Prostate gland (tissue), 2 donors: ENCODE results near the gene CSMD2. TPM values are rescaled to one million over a fixed set of nuclear protein-coding genes. Genes with fewer than 3 reads are reported as not detected.

Source experiments
- DNase-seq: peaks from one replicate; pipeline ENCODE4 v3.0.0-alpha.2; 2019; ENCODE audit warnings: low spot score
- H3K27ac ChIP-seq, 2 donors: fragments of 200-600 bp; sonication (generic); 2 replicates each; pipeline ENCODE4 v1.5.1; 2017 to 2019
- H3K27me3 ChIP-seq: fragments of 200-600 bp; sonication (generic); replicated peaks from 2 replicates; pipeline ENCODE4 v1.5.1; 2019; ENCODE audit not compliant: insufficient read depth
- H3K36me3 ChIP-seq, 2 donors: fragments of 200-600 bp; sonication (generic); 1 replicate in 1 of 2; 2 replicates in 1 of 2; pipeline versions ENCODE4 v1.5.1 to v1.8.1; 2017 to 2019
- H3K4me1 ChIP-seq: fragments of 200-600 bp; sonication (generic); replicated peaks from 2 replicates; pipeline ENCODE4 v1.5.1; 2019
- H3K4me3 ChIP-seq, 2 donors: fragments of 200-600 bp; sonication (generic); 2 replicates each; pipeline ENCODE4 v1.5.1; 2017 to 2019
- H3K9me3 ChIP-seq: fragments of 200-600 bp; sonication (generic); 2 replicates; pipeline ENCODE4 v1.5.1; 2017
- POLR2A ChIP-seq: fragments of 450-650 bp; IDR thresholded peaks from one replicate; pipeline ENCODE4 v1.6.1; 2016; ENCODE audit warnings: antibody characterized with exemption, mild to moderate bottlenecking
- POLR2AphosphoS5 ChIP-seq: sonication (generic); formaldehyde crosslinking; IDR thresholded peaks from one replicate; pipeline ENCODE4 v1.6.1; 2017; ENCODE audit warnings: antibody characterized with exemption
- WGBS: methylation state at CpG from one replicate; pipeline ENCODE4 v1.1.5; 2018; 5-methylcytosine and 5-hydroxymethylcytosine counted together
- intact Hi-C: fragments of 100-400 bp; cut with DNase I; formaldehyde crosslinking; loops from one replicate; pipeline ENCODE4 v1.14.2; 2022
- total RNA-seq, 2 donors: library from RNA; depleted of rRNA; stranded (reverse); fragments of >200 nt; gene quantifications; one replicate each; pipeline ENCODE4 v1.1.0, GENCODE V29; 2016
- TF ChIP-seq, protein P1 (sequence below), 4 experiments: fragments of 200-600 bp in 2 of 4; fragments of 450-650 bp in 2 of 4; sonication (generic) in 2 of 4; IDR thresholded peaks; 1 replicate in 3 of 4; 2 replicates in 1 of 4; pipeline ENCODE4 v1.5.1; 2016 to 2019; ENCODE audit warnings: antibody characterized with exemption in 4 of 4, mild to moderate bottlenecking in 2 of 4, moderate library complexity in 2 of 4

The CSMD2 gene
- total RNA-seq, 2 donors from 2014 or later = 0.14 to 5.5 TPM

DNA sequence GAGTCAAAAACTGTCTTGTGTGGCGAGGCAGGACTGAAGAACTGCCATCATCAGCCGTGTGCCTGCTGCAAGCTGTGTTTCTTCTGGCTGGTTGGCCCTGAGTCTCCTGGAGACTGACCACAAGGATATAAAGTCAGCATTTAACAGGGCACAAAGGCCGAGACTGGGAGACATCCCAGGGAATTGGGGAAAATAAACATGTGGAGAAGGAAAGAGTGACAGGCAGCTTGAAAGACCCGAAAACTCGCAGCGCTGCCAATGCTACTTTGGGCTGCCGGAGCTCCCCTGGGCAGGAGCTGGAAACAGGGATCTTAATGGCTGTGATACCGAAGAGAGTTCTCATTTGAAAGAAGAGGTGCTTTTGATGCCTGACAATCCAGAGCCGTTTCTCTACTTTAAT, 426.5 kb downstream of the CSMD2 start:
- no peaks in the 10 kb centered on the region for H3K27me3 ChIP-seq
- no peak overlapping the region for H3K27ac ChIP-seq
- WGBS = 68% methylated on average over 9 of the region's 9 CpGs

DNA sequence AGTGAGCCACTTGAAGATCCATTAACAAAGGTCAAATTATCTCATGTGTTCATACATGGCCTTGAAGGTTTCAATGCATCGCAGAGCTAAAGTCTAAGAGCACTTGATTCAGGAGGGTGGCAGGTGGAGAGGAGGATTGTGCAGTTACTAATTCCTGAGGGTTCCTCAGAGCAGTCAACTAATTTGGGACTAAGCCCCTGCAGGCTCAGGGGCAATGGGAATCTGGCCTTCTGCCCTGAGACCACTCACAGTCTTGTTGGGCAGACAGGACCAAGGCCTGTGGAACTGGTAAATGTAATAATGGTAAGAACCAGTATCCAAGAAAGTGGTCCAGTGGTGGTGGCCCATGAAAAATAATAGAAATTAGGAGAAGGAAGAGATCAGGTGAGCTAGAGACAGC, 428.5 kb downstream of the CSMD2 start:
- H3K36me3 ChIP-seq = no peaks in the 10 kb centered on the region
- H3K27ac ChIP-seq = no peak overlapping the region
- no peak for DNase-seq
- no peaks in the 10 kb centered on the region for H3K27me3 ChIP-seq
- TF ChIP-seq, protein P1, sequence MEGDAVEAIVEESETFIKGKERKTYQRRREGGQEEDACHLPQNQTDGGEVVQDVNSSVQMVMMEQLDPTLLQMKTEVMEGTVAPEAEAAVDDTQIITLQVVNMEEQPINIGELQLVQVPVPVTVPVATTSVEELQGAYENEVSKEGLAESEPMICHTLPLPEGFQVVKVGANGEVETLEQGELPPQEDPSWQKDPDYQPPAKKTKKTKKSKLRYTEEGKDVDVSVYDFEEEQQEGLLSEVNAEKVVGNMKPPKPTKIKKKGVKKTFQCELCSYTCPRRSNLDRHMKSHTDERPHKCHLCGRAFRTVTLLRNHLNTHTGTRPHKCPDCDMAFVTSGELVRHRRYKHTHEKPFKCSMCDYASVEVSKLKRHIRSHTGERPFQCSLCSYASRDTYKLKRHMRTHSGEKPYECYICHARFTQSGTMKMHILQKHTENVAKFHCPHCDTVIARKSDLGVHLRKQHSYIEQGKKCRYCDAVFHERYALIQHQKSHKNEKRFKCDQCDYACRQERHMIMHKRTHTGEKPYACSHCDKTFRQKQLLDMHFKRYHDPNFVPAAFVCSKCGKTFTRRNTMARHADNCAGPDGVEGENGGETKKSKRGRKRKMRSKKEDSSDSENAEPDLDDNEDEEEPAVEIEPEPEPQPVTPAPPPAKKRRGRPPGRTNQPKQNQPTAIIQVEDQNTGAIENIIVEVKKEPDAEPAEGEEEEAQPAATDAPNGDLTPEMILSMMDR (IDR thresholded peaks at IDR 0.05) = no peak
- TF ChIP-seq POLR2A (no peak), POLR2AphosphoS5 (no peak)
- no peaks in the 10 kb centered on the region for H3K4me1 ChIP-seq
- intact Hi-C loops = no loop called here
- 100% methylated on average over 1 of the region's 1 CpG for WGBS
- H3K4me3 ChIP-seq = no peak overlapping the region
- no peaks in the 10 kb centered on the region for H3K9me3 ChIP-seq

More for the DNA sequence above, 426.5 kb downstream of the CSMD2 start:
- TF ChIP-seq POLR2AphosphoS5 (no peak), POLR2A (no peak)
- TF ChIP-seq, protein P1 (IDR thresholded peaks at IDR 0.05) = no peak
- no peak for DNase-seq
- Histone ChIP-seq H3K36me3 (no peaks in the 10 kb centered on the region), H3K4me3 (no peak overlapping the region), H3K4me1 (no peaks in the 10 kb centered on the region), H3K9me3 (no peaks in the 10 kb centered on the region)
- intact Hi-C loops = no loop called here

DNA sequence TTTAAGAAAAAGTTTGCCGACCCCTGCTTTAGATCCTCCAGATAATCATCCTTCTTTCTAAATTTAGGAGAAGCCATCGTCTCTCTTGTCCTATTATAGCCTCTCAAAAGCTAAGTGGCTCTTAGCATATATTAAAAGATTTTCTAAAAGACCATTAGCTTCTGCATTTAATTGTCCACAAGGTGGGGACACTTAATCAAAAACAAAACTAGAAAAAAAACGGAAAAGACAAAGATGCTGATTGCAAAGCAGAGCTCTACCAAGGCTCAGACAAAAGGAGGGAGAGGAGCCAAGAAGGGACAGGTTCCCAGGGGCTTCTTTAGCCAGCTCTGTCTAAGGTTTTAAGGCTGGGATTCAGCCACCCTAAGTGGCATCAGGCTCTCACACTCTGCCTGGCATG, 429.4 kb downstream of the CSMD2 start:
- Histone ChIP-seq H3K27ac (no peak overlapping the region), H3K36me3 (no peaks in the 10 kb centered on the region), H3K4me1 (no peaks in the 10 kb centered on the region), H3K4me3 (no peak overlapping the region), H3K9me3 (no peaks in the 10 kb centered on the region), H3K27me3 (no peaks in the 10 kb centered on the region)
- DNase-seq = no peak
- intact Hi-C loops = no loop called here
- WGBS = 13% methylated on average over 3 of the region's 3 CpGs
- TF ChIP-seq POLR2AphosphoS5 = no peak
- TF ChIP-seq, protein P1 (IDR thresholded peaks at IDR 0.05) = peak in 1 of 4 experiments; percentile 33

DNA sequence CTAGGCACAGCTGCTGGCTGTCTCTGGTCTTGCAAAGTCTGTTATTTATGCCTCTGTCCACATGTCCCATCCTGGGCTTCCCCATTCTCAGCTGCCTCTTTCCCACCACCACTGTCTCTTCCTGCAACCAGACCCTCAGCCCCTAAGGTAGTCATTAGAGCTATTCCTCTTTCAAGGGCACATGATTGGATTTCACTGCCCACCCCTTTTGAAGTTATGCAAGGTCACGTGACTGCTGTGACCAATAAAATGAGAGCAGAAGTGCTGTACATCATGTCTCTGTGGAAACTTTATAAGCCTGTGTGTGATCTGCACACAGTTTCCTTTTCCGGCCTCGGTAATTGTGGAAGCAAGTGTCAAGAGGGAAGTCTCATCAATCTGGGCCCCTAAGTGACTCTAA, 437.7 kb downstream of the CSMD2 start:
- H3K9me3 ChIP-seq = no peaks in the 10 kb centered on the region
- TF ChIP-seq POLR2AphosphoS5 (no peak), POLR2A (no peak)
- TF ChIP-seq, protein P1 (IDR thresholded peaks at IDR 0.05) = no peak
- H3K4me3 ChIP-seq = no peak overlapping the region
- H3K27me3 ChIP-seq = no peaks in the 10 kb centered on the region
- intact Hi-C loops = no loop called here
- no peaks in the 10 kb centered on the region for H3K36me3 ChIP-seq
- H3K27ac ChIP-seq = no peak overlapping the region
- 75% methylated on average over 3 of the region's 3 CpGs for WGBS
- no peaks in the 10 kb centered on the region for H3K4me1 ChIP-seq
- DNase-seq = no peak

DNA sequence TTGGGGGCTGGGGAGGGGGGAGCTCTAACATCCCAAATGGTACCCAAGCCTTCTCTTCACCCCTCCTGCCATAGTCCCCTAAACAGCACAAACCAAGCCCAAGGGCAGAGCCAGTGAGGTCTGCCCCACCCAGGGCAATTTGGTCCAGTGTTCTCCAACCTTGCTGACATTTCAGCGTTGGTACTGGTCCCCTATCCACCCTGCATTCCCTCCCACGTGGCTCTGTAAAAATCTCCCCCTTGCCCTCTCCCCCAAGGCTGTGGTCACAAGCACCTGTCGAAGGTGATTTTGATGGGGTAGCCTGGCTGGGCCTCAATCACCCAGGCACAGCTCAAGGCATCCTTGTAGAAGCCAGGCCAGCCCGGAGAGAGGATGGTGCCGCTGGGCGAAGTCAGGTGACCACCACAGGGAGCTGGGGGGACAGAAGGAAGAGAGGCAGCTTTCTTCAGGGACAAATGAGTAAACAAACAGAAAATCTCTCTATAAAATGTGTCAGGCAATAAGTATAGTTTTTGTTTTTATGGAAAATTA, 438.7 kb downstream of the CSMD2 start:
- Histone ChIP-seq H3K27ac (no peak overlapping the region), H3K9me3 (no peaks in the 10 kb centered on the region), H3K36me3 (no peaks in the 10 kb centered on the region), H3K27me3 (no peaks in the 10 kb centered on the region), H3K4me1 (no peaks in the 10 kb centered on the region), H3K4me3 (no peak overlapping the region)
- intact Hi-C loops = no loop called here
- DNase-seq = no peak
- TF ChIP-seq POLR2AphosphoS5 = no peak
- TF ChIP-seq, protein P1 (IDR thresholded peaks at IDR 0.05) = no peak
- no peak for TF ChIP-seq POLR2A
- 83% methylated on average over 6 of the region's 6 CpGs for WGBS
